GM23338 (cell line): Measurements from ENCODE around the gene PROKR2.

Experiments
- CREB1 ChIP-seq: fragments of 250-450 bp; sonication (Bioruptor Pico); IDR thresholded peaks from 2 replicates; pipeline ENCODE4 v1.5.0; 2020; ENCODE audit warnings: low read depth, mild to moderate bottlenecking, moderate library complexity
- CTCF ChIP-seq, 2 experiments: fragments of 200-600 bp in 1 of 2; sonication (generic) in 1 of 2; conservative IDR thresholded peaks; 2 replicates each; pipeline versions ENCODE4 v1.5.1 to v1.6.1; 2016 to 2017; ENCODE audit warnings: antibody characterized with exemption in 2 of 2, low read depth in 2 of 2, mild to moderate bottlenecking in 2 of 2, moderate library complexity in 1 of 2
- EZH2 ChIP-seq: fragments of 200-600 bp; sonication (generic); IDR thresholded peaks from one replicate; pipeline ENCODE4 v1.8.0; 2017; ENCODE audit warnings: antibody characterized with exemption, mild to moderate bottlenecking, low read depth; ENCODE audit not compliant: unreplicated experiment
- EZH2phosphoT487 ChIP-seq: fragments of 200-600 bp; sonication (generic); IDR thresholded peaks from one replicate; pipeline ENCODE4 v1.8.1; 2018; ENCODE audit warnings: antibody characterized with exemption; ENCODE audit not compliant: unreplicated experiment
- JUNB ChIP-seq: IDR thresholded peaks from one replicate; pipeline ENCODE4 v1.6.1; 2016; ENCODE audit warnings: antibody characterized with exemption; ENCODE audit not compliant: unreplicated experiment
- NANOG ChIP-seq: IDR thresholded peaks from 2 replicates; pipeline ENCODE4 v1.6.1; 2016; ENCODE audit warnings: antibody characterized with exemption, borderline replicate concordance
- POLR2AphosphoS5 ChIP-seq: IDR thresholded peaks from 2 replicates; pipeline ENCODE4 v1.6.1; 2016; ENCODE audit warnings: antibody characterized with exemption, low read depth
- STAT1 ChIP-seq: IDR thresholded peaks from one replicate; pipeline ENCODE4 v1.6.1; 2016; ENCODE audit warnings: antibody characterized with exemption; ENCODE audit not compliant: unreplicated experiment
- ZNF114 ChIP-seq: fragments of 250-450 bp; sonication (Bioruptor Pico); IDR thresholded peaks from 2 replicates; pipeline ENCODE4 v1.5.0; 2020; ENCODE audit warnings: mild to moderate bottlenecking, moderate library complexity
- ZNF331 ChIP-seq: fragments of 250-450 bp; sonication (Bioruptor Pico); IDR thresholded peaks from 2 replicates; pipeline ENCODE4 v1.5.0; 2020; ENCODE audit warnings: low read depth, mild to moderate bottlenecking, moderate library complexity
- TF ChIP-seq, protein P1 (sequence below): IDR thresholded peaks from one replicate; pipeline ENCODE4 v1.6.1; 2018; ENCODE audit warnings: antibody characterized with exemption; ENCODE audit not compliant: unreplicated experiment
- TF ChIP-seq, protein P2 (sequence below): IDR thresholded peaks from 2 replicates; pipeline ENCODE4 v1.6.1; 2016; ENCODE audit warnings: antibody characterized with exemption
- TF ChIP-seq, protein P3 (sequence below): fragments of 250-450 bp; sonication (Bioruptor Pico); IDR thresholded peaks from 2 replicates; pipeline ENCODE4 v1.5.0; 2020; ENCODE audit warnings: mild to moderate bottlenecking, moderate library complexity

GRCh38 chr20:5272268-5272667, 44.5 kb downstream of the PROKR2 start:
- TF ChIP-seq CTCF (conservative IDR thresholded peaks at IDR 0.05; ENCODE audit: low read depth in 2 of 2) (no peak), POLR2AphosphoS5 (no peak), EZH2 (no peak), JUNB (no peak), CREB1 (CRISPR knock-in tag) (no peak), EZH2phosphoT487 (no peak), ZNF114 (CRISPR knock-in tag) (no peak), ZNF331 (CRISPR knock-in tag) (no peak), STAT1 (no peak), NANOG (no peak)
- TF ChIP-seq, protein P1, sequence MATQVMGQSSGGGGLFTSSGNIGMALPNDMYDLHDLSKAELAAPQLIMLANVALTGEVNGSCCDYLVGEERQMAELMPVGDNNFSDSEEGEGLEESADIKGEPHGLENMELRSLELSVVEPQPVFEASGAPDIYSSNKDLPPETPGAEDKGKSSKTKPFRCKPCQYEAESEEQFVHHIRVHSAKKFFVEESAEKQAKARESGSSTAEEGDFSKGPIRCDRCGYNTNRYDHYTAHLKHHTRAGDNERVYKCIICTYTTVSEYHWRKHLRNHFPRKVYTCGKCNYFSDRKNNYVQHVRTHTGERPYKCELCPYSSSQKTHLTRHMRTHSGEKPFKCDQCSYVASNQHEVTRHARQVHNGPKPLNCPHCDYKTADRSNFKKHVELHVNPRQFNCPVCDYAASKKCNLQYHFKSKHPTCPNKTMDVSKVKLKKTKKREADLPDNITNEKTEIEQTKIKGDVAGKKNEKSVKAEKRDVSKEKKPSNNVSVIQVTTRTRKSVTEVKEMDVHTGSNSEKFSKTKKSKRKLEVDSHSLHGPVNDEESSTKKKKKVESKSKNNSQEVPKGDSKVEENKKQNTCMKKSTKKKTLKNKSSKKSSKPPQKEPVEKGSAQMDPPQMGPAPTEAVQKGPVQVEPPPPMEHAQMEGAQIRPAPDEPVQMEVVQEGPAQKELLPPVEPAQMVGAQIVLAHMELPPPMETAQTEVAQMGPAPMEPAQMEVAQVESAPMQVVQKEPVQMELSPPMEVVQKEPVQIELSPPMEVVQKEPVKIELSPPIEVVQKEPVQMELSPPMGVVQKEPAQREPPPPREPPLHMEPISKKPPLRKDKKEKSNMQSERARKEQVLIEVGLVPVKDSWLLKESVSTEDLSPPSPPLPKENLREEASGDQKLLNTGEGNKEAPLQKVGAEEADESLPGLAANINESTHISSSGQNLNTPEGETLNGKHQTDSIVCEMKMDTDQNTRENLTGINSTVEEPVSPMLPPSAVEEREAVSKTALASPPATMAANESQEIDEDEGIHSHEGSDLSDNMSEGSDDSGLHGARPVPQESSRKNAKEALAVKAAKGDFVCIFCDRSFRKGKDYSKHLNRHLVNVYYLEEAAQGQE: no peak
- TF ChIP-seq, protein P2, sequence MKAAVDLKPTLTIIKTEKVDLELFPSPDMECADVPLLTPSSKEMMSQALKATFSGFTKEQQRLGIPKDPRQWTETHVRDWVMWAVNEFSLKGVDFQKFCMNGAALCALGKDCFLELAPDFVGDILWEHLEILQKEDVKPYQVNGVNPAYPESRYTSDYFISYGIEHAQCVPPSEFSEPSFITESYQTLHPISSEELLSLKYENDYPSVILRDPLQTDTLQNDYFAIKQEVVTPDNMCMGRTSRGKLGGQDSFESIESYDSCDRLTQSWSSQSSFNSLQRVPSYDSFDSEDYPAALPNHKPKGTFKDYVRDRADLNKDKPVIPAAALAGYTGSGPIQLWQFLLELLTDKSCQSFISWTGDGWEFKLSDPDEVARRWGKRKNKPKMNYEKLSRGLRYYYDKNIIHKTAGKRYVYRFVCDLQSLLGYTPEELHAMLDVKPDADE: no peak
- TF ChIP-seq, protein P3, sequence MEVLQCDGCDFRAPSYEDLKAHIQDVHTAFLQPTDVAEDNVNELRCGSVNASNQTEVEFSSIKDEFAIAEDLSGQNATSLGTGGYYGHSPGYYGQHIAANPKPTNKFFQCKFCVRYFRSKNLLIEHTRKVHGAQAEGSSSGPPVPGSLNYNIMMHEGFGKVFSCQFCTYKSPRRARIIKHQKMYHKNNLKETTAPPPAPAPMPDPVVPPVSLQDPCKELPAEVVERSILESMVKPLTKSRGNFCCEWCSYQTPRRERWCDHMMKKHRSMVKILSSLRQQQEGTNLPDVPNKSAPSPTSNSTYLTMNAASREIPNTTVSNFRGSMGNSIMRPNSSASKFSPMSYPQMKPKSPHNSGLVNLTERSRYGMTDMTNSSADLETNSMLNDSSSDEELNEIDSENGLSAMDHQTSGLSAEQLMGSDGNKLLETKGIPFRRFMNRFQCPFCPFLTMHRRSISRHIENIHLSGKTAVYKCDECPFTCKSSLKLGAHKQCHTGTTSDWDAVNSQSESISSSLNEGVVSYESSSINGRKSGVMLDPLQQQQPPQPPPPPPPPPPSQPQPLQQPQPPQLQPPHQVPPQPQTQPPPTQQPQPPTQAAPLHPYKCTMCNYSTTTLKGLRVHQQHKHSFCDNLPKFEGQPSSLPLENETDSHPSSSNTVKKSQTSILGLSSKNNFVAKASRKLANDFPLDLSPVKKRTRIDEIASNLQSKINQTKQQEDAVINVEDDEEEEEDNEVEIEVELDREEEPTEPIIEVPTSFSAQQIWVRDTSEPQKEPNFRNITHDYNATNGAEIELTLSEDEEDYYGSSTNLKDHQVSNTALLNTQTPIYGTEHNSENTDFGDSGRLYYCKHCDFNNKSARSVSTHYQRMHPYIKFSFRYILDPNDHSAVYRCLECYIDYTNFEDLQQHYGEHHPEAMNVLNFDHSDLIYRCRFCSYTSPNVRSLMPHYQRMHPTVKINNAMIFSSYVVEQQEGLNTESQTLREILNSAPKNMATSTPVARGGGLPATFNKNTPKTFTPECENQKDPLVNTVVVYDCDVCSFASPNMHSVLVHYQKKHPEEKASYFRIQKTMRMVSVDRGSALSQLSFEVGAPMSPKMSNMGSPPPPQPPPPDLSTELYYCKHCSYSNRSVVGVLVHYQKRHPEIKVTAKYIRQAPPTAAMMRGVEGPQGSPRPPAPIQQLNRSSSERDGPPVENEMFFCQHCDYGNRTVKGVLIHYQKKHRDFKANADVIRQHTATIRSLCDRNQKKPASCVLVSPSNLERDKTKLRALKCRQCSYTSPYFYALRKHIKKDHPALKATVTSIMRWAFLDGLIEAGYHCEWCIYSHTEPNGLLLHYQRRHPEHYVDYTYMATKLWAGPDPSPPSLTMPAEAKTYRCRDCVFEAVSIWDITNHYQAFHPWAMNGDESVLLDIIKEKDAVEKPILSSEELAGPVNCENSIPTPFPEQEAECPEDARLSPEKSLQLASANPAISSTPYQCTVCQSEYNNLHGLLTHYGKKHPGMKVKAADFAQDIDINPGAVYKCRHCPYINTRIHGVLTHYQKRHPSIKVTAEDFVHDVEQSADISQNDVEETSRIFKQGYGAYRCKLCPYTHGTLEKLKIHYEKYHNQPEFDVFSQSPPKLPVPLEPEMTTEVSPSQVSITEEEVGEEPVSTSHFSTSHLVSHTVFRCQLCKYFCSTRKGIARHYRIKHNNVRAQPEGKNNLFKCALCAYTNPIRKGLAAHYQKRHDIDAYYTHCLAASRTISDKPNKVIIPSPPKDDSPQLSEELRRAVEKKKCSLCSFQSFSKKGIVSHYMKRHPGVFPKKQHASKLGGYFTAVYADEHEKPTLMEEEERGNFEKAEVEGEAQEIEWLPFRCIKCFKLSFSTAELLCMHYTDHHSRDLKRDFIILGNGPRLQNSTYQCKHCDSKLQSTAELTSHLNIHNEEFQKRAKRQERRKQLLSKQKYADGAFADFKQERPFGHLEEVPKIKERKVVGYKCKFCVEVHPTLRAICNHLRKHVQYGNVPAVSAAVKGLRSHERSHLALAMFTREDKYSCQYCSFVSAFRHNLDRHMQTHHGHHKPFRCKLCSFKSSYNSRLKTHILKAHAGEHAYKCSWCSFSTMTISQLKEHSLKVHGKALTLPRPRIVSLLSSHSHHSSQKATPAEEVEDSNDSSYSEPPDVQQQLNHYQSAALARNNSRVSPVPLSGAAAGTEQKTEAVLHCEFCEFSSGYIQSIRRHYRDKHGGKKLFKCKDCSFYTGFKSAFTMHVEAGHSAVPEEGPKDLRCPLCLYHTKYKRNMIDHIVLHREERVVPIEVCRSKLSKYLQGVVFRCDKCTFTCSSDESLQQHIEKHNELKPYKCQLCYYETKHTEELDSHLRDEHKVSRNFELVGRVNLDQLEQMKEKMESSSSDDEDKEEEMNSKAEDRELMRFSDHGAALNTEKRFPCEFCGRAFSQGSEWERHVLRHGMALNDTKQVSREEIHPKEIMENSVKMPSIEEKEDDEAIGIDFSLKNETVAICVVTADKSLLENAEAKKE: no peak
